CD14-positive monocyte (primary cell): Measurements from ENCODE around the gene MAP7. TPM values are rescaled to one million over a fixed set of nuclear protein-coding genes. Genes with fewer than 3 reads are reported as not detected.
"Not testable (repeated sequence)": the region's sequence is repeated elsewhere in the genome, so short reads cannot be mapped to it uniquely, and the experiment has no call there.

ENCODE experiments used
- DNase-seq, 3 donors: peaks; one replicate each; pipeline ENCODE4 v3.0.0-alpha.2; 2011 to 2022
- H2AFZ ChIP-seq: 2 replicates; pipeline ENCODE4 v1.6.0; 2012; ENCODE audit warnings: mild to moderate bottlenecking, low read depth, low read length, inconsistent platforms; ENCODE audit not compliant: insufficient read depth, poor library complexity, severe bottlenecking
- H3K27ac ChIP-seq, 2 donors: 1 replicate in 1 of 2; 2 replicates in 1 of 2; pipeline ENCODE4 v1.5.1; 2012 to 2013; ENCODE audit warnings: low read length in 2 of 2, control low read depth in 1 of 2, inconsistent platforms in 1 of 2, low read depth in 1 of 2, mild to moderate bottlenecking in 1 of 2
- H3K27me3 ChIP-seq, 2 donors: one replicate each; pipeline versions ENCODE4 v1.6.0 to v1.6.1; 2011 to 2013; ENCODE audit warnings: low read length in 2 of 2; ENCODE audit not compliant: control insufficient read depth in 2 of 2, insufficient read depth in 2 of 2
- H3K36me3 ChIP-seq, 2 donors: replicated peaks in 1 of 2; 1 replicate in 1 of 2; 2 replicates in 1 of 2; pipeline versions ENCODE4 v1.5.1 to v1.6.1; 2012 to 2013; ENCODE audit warnings: low read length in 2 of 2, control low read depth in 1 of 2, inconsistent platforms in 1 of 2, mild to moderate bottlenecking in 1 of 2; ENCODE audit not compliant: insufficient read depth in 2 of 2, control insufficient read depth in 1 of 2
- H3K4me1 ChIP-seq, 2 donors: 1 replicate in 1 of 2; 2 replicates in 1 of 2; pipeline versions ENCODE4 v1.5.1 to v1.6.1; 2012 to 2013; ENCODE audit warnings: low read length in 2 of 2, control low read depth in 1 of 2, inconsistent platforms in 1 of 2, mild to moderate bottlenecking in 1 of 2, moderate library complexity in 1 of 2; ENCODE audit not compliant: insufficient read depth in 2 of 2, control insufficient read depth in 1 of 2
- H3K4me2 ChIP-seq: replicated peaks from 2 replicates; pipeline ENCODE3; 2012; ENCODE audit warnings: low read length, moderate library complexity, mild to moderate bottlenecking; ENCODE audit not compliant: poor library complexity, severe bottlenecking; ENCODE audit errors: extremely low read depth
- H3K4me3 ChIP-seq, 3 experiments: fragments of 200-600 bp in 1 of 3; sonication (generic) in 1 of 3; replicated peaks in 1 of 3; 1 replicate in 2 of 3; 2 replicates in 1 of 3; pipeline ENCODE4 v1.5.1; 2011 to 2013; ENCODE audit warnings: low read length in 3 of 3, mild to moderate bottlenecking in 3 of 3, control low read depth in 2 of 3, low read depth in 2 of 3, inconsistent platforms in 1 of 3, moderate library complexity in 1 of 3
- H3K79me2 ChIP-seq: 2 replicates; pipeline ENCODE4 v1.6.0; 2012; ENCODE audit warnings: mild to moderate bottlenecking, control low read depth, inconsistent platforms, low read length, moderate library complexity; ENCODE audit not compliant: insufficient read depth
- H3K9ac ChIP-seq: 2 replicates; pipeline ENCODE4 v1.6.0; 2017; ENCODE audit warnings: low read length, mild to moderate bottlenecking; ENCODE audit not compliant: insufficient read depth, poor library complexity, severe bottlenecking
- H3K9me3 ChIP-seq, 2 donors: replicated peaks in 1 of 2; 1 replicate in 1 of 2; 2 replicates in 1 of 2; pipeline versions ENCODE4 v1.5.1 to v1.6.1; 2012 to 2013; ENCODE audit warnings: low read length in 2 of 2, control low read depth in 1 of 2; ENCODE audit not compliant: control insufficient read depth in 1 of 2, insufficient read depth in 1 of 2
- H4K20me1 ChIP-seq: 2 replicates; pipeline ENCODE4 v1.6.0; 2012; ENCODE audit warnings: mild to moderate bottlenecking, low read length, control low read depth, moderate library complexity; ENCODE audit not compliant: insufficient read depth
- H3K27ac Mint-ChIP-seq, 7 donors: one replicate each; pipeline ENCODE4 v1.8.0; 2020; ENCODE audit warnings: mild to moderate bottlenecking in 7 of 7, mixed read lengths in 7 of 7, moderate library complexity in 6 of 7, inconsistent platforms in 2 of 7
- H3K27me3 Mint-ChIP-seq, 3 donors: one replicate each; pipeline ENCODE4 v1.8.0; 2021 to 2022; ENCODE audit warnings: low read depth in 3 of 3, mild to moderate bottlenecking in 3 of 3, mixed read lengths in 3 of 3, moderate library complexity in 3 of 3, inconsistent platforms in 1 of 3
- H3K36me3 Mint-ChIP-seq, 2 donors: one replicate each; pipeline ENCODE4 v1.8.0; 2020; ENCODE audit warnings: mixed read lengths in 2 of 2, inconsistent platforms in 1 of 2, mild to moderate bottlenecking in 1 of 2
- H3K4me1 Mint-ChIP-seq: one replicate; pipeline ENCODE4 v1.8.0; 2020; ENCODE audit warnings: mild to moderate bottlenecking, mixed read lengths
- H3K4me3 Mint-ChIP-seq, 2 donors: one replicate each; pipeline ENCODE4 v1.8.0; 2020; ENCODE audit warnings: mild to moderate bottlenecking in 2 of 2, mixed read lengths in 2 of 2, moderate library complexity in 1 of 2
- H3K9me3 Mint-ChIP-seq, 7 donors: one replicate each; pipeline ENCODE4 v1.8.0; 2020 to 2022; ENCODE audit warnings: mixed read lengths in 7 of 7, mild to moderate bottlenecking in 6 of 7, moderate library complexity in 6 of 7, inconsistent platforms in 2 of 7
- WGBS: methylation state at CpG from one replicate; pipeline ENCODE4 v1.1.5; 2013; ENCODE audit warnings: missing lambda C conversion rate; ENCODE audit not compliant: insufficient coverage; 5-methylcytosine and 5-hydroxymethylcytosine counted together
- intact Hi-C, 2 donors: fragments of 100-400 bp; cut with micrococcal nuclease; formaldehyde crosslinking; loops; one replicate each; pipeline versions ENCODE4 v1.15.0 to v1.15.1; 2023
- polyA plus RNA-seq, 3 donors: library from polyadenylated mRNA; depleted of rRNA in 1 of 3; unstranded in 2 of 3; stranded (reverse) in 1 of 3; fragments of 300-500 nt in 2 of 3; fragments of >200 nt in 1 of 3; fragmentation: Illumina TruSeq in 2 of 3; gene quantifications; 1 replicate in 2 of 3; 2 replicates in 1 of 3; pipeline ENCODE4 v1.2.3, GENCODE V29; 2012 to 2021
- TF ChIP-seq, protein P1 (sequence below): fragments of 200-600 bp; IDR thresholded peaks from one replicate; pipeline ENCODE4 v1.8.0; 2022; ENCODE audit warnings: antibody characterized with exemption, mild to moderate bottlenecking

The MAP7 gene
- polyA plus RNA-seq, 3 donors = 0.67 to 1.6 (median 1.2) TPM

DNA sequence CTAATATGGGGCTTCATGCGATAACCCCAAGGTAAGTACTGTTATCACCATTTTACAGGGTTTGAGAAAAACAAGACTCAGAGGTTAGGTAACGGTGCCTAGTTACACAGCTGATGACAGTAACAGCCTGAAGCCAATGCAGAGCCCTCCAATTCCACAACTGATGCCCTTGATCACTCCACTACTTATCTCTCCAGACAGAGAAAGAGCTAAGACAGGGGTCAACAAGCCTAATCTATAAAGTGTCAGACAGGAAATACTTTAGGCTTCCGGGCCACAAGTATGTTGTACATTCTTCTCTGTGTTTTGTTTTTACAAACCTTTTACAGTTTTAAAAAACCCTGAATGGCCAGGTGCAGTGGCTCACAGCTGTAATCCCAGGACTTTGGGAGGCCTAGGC, 50.9 kb downstream of the MAP7 start:
- Histone ChIP-seq H3K27ac (no peak overlapping the region), H3K4me2 (no peak overlapping the region), H3K79me2 (no peaks in the 10 kb centered on the region), H3K9me3 (no peaks in the 10 kb centered on the region), H3K36me3 (no peaks in the 10 kb centered on the region), H3K4me1 (peaks cover 17 to 25% of the 10 kb centered on the region in 2 donors), H3K4me3 (no peak overlapping the region), H4K20me1 (no peaks in the 10 kb centered on the region), H3K27me3 (no peaks in the 10 kb centered on the region), H2AFZ (no peak overlapping the region), H3K9ac (no peak overlapping the region)
- Mint-ChIP-seq H3K9me3 (no peaks in the 10 kb centered on the region), H3K4me3 (no peak overlapping the region), H3K36me3 (no peaks in the 10 kb centered on the region), H3K4me1 (peaks cover 23% of the 10 kb centered on the region), H3K27ac (no peak overlapping the region), H3K27me3 (peaks cover 0 to 1% (median 0%) of the 10 kb centered on the region in 3 donors)
- TF ChIP-seq, protein P1, sequence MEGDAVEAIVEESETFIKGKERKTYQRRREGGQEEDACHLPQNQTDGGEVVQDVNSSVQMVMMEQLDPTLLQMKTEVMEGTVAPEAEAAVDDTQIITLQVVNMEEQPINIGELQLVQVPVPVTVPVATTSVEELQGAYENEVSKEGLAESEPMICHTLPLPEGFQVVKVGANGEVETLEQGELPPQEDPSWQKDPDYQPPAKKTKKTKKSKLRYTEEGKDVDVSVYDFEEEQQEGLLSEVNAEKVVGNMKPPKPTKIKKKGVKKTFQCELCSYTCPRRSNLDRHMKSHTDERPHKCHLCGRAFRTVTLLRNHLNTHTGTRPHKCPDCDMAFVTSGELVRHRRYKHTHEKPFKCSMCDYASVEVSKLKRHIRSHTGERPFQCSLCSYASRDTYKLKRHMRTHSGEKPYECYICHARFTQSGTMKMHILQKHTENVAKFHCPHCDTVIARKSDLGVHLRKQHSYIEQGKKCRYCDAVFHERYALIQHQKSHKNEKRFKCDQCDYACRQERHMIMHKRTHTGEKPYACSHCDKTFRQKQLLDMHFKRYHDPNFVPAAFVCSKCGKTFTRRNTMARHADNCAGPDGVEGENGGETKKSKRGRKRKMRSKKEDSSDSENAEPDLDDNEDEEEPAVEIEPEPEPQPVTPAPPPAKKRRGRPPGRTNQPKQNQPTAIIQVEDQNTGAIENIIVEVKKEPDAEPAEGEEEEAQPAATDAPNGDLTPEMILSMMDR = no peak
- WGBS = 100% methylated on average over 1 of the region's 3 CpGs
- intact Hi-C loops = no loop called here
- DNase-seq = no peak

DNA sequence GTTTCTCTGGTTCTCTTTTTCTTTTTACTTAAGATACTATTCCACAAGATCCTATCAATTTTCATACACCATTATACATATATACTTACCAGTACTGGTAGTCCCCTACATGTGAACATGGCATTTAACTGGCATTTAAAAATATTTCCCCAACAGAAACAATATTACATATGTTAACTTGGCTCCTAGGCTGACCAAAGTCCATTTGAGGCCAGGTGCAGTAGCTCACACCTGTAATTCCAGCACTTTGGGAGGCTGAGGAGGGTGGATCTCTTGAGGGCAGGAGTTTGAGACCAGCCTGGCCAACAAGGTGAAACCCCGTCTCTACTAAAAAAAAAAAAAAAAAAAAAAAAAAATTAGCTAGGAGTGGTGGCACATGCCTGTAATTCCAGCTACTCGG, 53.8 kb downstream of the MAP7 start:
- H3K27ac ChIP-seq, H3K27me3 Mint-ChIP-seq, H3K9me3 Mint-ChIP-seq, H2AFZ ChIP-seq, H3K79me2 ChIP-seq, DNase-seq, H3K4me3 ChIP-seq, H3K36me3 ChIP-seq, H4K20me1 ChIP-seq, H3K9me3 ChIP-seq, H3K4me1 Mint-ChIP-seq, intact Hi-C loops, H3K27me3 ChIP-seq, H3K4me2 ChIP-seq, H3K4me3 Mint-ChIP-seq, H3K4me1 ChIP-seq, H3K27ac Mint-ChIP-seq, H3K9ac ChIP-seq, H3K36me3 Mint-ChIP-seq: not testable (repeated sequence)
- no CpG with 5 or more reads among the region's 2 CpGs for WGBS
